ENCODE measurements around the gene AOAH.
"Not testable (repeated sequence)": the region's sequence is repeated elsewhere in the genome, so short reads cannot be mapped to it uniquely, and the experiment has no call there.

AOAH gene

DNA sequence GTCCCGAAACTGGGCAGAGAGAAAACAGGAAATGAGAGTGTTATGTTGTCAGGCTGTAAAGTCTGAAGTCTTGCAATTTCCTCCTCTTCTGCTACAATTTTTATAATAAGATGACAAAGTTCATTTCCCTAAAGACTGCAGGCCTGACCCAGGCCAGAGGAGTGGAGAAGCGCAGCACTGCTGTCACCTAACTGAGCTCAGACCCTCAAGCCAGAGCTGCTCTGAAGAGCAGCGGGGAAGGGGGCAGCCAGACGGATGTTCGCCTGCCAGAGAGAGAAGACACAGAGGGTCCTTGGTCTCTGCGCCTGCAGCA is 12.6 kb upstream of the AOAH start:
- no peak for DNase-seq

DNA sequence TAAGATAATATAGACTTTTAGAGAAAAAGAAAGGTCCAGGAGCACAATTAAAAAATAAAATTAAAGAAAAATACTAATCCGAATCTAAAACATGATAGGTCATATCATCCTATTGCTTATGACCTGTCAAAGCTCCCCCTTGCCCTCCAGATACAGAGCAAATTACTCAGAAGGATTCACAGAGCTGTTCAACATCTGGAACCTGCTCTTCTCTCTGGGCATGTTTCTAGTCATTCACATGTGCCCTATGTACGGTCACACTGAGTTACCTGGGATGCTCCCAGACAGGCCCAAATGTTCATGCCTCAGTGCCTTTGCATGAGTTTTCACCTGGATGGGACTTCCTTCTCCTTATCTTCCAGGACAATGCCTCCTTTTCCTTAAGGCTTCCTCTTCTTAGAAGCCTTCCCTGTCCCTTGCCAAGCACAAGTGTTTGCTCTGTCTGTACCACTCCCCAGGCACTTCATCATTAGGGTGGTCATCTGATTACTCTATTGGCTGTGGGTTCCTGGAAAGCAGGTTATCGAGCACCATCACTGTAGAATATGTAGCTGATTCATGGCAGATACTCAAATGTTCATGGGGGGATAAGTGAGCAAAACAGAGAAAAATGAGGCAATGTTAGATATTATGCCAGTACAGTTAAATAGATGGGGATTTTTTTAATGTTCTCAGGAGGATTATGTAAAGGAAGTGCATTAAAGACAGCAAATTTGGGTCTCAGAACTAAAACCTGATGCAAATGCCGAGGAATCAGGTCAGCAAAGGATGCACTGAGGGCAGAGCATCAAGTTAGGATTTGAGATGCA is 12.0 kb upstream of the AOAH start:
- no peak for DNase-seq

DNA sequence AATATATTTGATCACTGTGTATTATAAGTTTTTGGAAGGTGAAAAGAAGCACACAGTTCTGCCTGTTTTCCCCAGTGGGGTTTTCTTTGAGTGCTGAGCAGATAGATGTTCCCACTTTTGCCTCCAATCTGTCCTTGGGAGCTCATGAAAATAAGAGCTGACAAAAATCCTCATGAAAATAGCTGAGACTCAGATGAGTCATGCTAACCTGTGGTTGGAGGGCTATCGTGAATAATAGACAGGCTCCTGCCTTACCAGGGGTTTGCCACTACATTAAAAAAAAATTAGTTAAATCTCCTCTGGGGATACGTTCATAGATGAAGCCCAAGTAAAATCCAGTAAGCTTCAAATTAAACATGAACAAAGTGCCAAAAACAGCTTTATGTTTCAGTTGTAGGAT is 10.9 kb upstream of the AOAH start:
- no peak for DNase-seq

DNA sequence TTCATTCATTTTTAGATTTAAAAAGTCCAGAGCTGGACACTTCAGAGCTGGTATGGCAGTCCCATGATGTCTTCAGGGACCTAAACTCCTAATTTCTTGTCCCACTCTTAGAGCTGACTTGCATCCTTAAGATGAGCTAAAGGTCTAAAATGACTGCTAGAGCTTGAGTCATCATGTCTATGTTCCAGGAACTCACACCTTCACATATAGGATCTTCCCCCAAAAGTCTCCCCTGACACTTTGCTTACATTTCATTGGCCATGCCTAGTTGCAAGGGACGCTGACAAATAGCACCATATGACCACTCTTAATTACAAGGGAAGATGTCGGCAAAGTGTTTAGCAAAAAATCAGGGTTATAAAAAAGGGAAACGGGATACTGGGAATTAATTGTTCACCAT is 10.4 kb upstream of the AOAH start:
- DNase-seq, result no peak

DNA sequence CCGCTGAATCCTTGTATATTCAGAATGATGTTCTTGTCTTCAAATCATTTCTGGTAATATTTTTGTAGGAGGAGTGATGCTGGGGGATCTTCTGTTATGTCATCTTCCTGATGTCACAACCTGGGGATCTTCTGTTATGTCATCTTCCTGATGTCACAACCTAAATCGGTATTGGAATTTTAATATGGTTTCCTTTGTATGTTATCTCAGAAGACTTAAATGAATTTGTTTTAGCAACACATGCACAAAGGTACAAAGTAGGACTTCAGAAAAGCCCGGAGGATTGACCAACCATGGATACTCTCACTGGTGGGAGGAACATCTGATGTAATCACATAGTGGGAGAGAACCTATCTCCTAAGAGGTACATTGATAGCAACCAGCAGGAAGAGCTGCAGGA is 9.1 kb upstream of the AOAH start:
- no peak for DNase-seq

DNA sequence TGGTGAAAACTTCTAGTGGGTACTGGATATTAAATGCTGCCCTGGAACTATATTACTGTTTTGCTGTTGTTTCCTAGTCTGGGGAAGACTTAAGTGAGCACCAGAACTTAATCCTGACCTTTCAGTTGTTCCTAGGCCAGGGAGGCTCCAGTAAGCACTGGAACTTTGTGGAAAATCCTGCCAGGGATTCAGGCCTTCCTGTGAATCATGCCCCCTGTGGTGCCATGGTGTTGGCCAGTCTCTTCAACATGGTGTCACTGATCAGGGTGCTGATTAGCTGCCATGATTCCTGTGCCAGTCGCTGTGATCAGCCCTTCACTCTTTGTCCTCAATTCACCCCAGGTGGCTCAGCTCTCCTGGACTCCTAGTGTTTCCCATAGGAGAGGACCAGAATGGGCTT is 8.5 kb upstream of the AOAH start:
- DNase-seq, result no peak

DNA sequence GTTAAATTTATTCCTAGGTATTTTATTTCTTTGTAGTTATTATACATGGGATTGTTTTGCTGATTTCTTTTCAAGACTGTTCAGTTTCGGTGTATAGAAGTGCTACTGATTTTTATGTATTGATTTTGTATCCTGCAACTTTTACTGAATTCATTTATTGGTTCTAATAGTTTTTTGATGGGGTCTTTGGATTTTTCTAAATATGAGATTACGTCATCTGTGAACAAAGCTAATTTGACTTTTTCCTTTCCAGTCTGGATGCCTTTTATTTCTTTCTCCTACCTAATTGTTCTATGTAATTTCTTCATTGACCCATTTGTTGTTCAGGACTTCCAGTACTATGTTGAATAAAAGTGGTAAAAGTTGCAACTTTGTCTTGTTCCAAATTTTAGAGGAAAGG is 5.8 kb upstream of the AOAH start:
- DNase-seq, result no peak

DNA sequence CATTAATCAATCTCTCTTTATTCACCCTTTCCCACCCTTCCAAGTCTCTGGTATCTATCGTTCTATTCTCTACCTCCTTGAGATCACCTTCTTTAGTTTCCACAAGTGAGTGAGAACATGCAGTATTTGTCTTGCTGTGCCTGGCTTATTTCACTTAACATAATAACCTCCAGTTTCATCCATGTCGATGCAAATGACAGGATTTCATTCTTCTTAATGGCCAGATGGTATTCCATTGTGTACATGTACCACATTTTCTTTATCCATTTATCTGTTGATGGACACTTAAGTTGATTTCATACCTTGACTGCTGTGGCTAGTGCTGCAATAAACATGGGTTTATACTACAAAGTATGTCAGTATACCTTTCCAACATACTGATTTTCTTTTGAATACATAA is 3.8 kb upstream of the AOAH start:
- no peak for DNase-seq

DNA sequence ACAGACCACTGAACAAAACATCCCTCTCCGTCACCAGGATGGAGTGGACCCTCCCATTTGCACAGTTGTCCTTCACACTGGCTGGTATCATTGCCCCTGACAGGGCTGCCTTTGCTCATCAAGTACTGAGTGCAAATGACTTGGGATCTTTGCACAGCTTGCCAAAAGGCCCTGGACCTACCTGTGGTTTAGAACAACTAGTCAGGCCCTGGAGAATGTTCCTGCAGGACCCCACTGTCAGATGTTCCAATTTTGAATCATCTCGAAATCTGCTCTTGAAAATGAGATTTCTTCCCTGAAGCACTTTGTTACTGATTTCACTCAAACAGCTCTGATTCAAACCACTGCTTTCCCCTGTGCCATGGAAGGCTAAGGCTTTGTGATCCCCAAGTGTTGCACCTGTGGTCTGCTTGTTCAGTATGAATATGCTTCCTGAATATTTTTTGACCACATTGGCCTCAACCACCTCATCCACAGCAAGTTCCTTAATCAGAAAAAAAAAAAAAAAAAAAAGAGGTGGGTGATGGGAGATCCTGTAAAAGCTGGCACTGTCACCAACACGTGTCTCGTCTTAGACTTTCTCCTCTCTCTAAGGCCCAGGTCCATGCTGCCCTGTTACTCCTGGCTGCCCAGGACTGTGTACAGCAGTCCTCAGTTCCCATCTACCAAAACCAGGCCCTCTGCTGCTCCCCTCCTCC is 2.7 kb upstream of the AOAH start:
- DNase-seq, result no peak

DNA sequence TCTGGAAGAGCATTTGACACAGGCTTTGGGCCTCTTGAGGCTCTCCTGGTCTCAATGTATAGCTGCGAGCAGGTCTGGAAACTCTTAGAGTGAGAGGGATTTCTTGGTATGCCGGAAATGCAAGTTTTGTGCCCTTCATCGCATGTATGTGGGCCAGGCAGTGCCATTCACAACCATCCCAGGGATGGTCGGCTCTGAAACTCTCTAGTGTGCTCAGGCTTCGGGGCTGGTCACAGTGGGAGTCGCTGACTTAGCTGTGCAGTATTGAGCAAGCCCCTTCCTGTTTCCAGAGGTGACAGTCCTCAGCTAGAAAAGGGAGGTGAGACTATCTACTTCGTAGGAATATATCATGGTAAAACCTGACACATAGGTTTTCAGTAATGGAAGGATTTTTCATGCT is 2.0 kb upstream of the AOAH start:
- no peak for DNase-seq

DNA sequence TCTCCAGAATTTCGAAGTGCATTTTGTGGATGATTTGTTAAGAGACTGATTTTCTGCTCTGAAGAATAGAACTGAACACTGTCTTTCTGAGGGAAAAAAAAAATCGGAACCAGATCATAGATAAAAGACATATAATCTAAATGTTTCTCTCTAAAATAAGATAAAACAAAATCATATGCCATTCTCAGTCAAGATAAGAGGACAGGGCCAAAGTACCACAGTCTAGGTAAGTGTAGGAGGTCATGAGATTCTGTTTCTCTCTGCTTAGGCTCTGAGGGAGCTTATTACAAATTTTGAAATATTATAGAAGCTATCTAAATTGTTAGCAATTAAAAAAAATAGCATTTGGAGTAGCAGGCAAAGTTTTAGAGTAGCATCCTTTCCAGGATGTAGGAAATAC is 702 bp upstream of the AOAH start:
- DNase-seq, result no peak

DNA sequence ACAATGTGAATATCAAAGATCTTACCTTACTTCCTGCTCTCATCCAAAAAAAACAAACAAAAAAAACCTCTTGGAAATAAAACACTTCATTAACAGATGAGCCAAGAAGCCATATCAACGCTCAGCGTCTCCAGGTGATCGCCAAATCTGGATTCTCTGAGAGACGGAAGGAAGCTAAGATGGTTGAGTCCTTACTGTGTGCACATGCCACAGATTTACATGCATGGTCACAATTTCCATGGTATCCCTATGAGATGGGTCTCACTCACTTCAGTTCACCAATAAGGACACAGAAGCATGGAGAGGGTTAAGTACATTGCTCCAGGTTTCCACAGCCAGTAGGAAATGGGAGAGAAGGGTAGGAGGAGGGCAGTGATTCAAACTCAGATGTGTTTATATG is 1.0 kb downstream of the AOAH start:
- no peak for DNase-seq

DNA sequence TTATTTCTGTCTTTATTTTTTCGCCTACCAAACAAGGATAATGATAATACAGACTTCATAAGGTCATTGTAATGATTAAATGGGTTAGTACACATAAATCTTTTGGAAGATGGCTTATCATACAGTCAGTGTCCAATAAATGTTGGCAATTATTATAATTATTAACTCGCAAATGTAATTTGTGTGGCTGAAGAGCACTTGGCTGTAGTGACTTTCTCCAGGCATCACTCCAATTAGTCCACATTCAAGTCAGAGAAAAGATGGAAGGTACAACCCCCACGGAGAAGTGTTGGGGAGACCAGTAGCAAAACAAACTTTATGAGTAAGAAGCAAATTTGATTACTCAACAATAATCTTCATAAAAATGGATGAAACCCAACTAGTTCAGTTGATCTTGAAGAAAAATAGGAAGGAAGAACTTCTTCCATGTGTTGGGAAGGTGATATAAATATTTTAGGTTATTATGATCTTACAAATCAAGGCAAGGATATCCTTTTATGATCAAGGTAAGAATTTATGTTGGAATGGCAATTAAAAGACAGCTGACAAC is 5.1 kb downstream of the AOAH start:
- DNase-seq, result no peak

DNA sequence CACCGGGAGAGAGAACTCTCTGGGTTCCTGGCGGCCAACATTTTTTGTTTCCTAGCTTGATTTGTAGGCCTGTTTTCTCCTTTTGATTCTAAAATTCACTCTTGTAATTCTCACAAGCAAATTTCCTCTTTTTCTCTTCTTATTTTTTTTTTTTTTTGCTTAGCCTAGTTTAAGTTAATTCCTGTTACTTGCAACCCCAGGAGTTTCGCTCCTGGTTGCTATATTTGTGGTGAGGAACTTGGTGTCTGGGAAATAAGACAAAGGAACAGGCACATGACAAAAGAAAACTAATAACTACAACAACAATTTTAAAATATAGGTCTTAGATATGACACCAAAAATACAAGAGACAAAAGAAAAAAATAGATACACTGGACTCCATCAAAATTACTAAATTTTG is 6.7 kb downstream of the AOAH start:
- DNase-seq, result no peak

DNA sequence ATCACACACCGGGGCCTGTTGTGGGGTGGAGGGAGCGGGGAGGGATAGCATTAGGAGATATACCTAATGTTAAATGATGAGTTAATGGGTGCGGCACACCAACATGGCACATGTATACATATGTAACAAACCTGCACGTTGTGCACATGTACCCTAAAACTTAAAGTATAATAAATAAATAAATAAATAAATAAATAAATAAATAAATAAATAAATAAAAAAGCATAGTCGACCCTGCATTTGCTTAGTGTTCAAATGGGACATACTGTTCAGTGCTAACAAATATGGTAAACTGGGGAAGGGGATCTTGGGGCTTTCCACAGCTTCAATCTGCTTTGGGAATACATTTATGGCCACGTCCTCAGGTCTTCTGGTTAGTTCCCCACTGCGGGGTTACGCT is 7.5 kb downstream of the AOAH start:
- not testable (repeated sequence) for DNase-seq

DNA sequence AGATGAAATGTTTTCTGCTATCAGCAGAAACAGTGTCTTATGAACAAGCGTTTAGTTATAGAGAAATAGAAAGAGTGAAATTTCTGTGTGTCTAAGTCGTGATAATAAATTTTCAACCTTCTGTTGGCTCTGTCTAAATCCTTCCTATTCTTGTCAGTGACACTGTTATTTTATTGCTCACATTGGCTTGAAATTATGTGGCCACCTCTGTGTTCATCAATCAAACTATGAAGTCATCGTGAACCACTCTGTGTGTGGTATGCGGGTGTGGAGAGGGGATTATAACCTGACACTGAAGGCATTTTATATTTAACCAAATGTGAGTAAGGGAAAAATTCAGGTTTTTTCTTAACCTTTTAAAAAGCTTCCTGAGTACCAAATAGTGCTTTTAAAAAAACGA is 12.3 kb downstream of the AOAH start:
- no peak for DNase-seq

DNA sequence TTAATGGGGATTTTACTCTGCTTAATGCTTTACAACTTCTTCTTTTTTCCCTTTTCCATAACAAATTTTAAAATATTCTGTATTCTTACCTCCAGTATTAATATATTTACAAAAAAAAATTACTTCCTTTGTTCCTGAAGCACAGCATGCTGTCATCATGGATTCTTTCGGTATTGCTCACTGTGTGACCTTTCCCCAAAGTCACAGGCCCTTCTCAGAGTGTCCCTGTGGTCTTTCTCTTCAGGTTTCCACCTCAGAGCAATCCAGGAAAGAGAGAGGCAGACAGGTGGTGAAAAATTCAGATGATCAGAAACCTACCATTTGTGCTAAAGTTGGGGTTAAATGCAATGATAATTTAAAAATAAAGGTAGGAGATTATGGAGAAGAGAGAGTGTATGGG is 13.0 kb downstream of the AOAH start:
- no peak for DNase-seq

DNA sequence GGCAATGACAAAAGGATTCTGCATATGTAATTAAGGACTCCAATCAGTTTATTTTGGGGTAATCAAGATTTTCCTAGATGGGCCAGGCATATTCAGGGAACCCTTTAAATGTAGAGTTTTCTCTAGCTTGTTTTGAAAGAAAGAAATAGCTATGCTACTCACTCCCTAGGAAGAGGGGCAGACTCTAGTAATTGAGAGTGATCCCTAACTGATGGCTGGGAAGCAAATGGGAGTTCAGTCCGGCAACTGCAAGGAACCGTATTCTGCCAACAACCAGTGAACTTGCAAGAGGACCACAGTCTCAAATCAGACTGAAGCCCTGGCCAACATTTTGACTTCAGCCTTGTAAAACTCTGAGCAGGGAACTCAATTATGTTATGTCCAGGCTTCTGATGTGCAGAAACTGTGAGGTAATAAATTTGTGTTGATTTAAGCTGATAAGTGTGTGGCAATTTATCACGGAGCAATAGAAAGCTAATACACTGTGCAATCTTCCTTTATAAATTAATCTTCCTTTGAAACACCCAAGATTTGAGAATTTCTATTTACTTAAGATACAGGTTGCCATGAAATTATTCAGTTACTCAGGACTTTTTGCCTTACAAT is 14.0 kb downstream of the AOAH start:
- DNase-seq, result no peak

DNA sequence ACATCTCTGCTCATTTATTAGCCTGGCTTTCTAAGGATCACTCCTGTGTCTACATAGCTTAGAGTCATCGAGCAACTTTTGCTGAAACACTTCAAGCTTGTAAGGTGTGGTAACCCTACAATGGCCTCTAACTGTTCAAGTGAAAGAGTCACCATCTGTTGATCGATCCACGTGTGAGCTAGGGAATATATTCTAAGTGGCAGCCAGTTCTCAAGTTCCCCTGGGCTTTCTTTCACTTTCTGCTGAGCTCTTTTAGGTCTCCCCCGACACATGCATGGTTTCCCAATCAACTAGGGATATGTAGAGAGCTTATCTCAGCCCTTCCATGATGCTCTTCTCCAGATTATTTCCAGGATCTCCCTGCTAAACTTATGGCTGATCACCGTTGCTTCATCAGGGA is 15.5 kb downstream of the AOAH start:
- DNase-seq, result no peak

DNA sequence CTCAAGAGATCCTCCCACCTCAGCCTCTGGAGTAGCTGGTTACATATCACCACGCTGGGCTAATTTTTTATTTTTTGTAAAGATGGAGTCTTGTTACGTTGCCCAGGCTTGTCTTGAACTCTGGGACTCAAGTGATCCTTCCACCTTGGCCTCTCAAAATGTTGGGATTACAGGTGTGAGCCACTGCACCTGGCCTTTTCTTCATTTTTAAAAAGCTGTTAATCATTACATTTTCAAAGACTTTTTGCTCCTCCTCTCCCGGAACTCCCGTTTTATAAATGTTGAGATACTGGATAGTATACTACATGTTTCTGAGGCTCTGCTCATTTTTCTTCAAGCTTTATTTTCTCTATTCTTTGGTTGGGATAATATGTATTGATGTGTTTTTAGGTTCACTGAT is 16.4 kb downstream of the AOAH start:
- no peak for DNase-seq

DNA sequence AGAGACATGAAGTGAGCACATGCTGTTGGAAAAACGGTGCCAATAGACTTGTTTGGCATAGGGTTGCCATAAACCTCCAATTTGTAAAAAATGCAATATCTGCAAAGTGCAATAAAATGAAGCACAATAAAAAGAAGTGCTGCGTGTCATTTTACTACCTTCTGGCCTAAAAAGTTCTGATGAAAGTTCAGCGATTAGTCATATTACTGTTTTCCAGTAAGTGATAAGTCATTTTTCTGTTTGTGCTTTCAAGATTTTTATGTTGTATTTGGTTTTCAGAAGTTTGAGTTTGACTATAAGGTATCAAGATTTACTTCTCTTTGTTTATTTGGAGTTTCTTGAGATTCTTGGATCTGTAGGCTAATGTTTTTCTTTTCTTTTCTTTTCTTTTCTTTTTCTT is 16.8 kb downstream of the AOAH start:
- DNase-seq, result no peak

DNA sequence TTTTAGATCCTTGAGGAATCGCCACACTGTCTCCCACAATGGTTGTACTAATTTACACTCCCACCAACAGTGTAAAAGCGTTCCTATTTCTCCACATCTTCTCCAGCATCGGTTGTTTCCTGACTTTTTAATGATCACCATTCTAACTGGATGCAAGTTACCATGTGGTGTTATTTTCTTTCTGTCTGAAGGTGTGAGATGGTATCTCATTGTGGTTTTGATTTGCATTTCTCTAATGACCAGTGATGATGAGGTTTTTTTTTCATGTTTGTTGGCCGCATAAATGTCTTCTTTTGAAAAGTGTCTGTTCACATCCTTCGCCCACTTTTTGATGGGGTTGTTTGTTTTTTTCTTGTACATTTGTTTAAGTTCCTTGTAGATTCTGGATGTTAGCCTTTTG is 20.4 kb downstream of the AOAH start:
- DNase-seq, result not testable (repeated sequence)

DNA sequence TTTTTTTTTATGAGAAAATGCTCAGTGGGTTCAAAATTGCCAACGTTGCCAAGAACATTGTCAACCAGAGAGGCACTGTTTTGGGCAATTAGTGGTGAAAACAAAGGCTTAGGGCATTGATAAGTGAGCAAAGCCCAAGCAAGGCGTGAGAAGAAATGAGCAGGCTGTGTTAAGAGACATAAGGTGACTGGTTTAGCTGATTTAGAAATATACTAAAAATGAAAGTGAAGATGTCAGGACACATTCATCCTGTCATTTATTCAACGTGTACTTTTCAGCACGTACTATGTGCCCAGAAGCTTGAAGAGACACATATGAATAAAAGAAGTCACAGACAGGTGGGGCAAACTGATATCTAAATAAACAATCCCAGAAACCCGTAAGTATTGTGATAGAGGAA is 31.8 kb downstream of the AOAH start:
- no peak for DNase-seq
